ENCODE measurements around the gene MS4A3. TPM values are rescaled to one million over a fixed set of nuclear protein-coding genes. Genes with fewer than 3 reads are reported as not detected.
"Not testable (repeated sequence)": the region's sequence is repeated elsewhere in the genome, so short reads cannot be mapped to it uniquely, and the experiment has no call there.

MS4A3 gene
- total RNA-seq, 1 experiment from 2014 or later: not detected

DNA sequence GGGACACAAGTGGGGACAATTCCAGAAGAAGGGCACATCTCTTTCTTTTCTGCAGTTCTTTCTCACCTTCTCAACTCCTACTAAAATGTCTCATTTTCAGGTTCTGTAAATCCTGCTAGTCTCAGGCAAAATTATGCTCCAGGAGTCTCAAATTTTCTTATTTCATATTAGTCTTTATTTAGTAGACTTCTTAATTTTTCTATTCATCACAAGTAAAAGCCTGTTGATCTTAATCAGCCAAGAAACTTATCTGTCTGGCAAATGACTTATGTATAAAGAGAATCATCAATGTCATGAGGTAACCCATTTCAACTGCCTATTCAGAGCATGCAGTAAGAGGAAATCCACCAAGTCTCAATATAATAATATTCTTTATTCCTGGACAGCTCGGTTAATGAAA lies 31.9 kb downstream of the MS4A3 start, which contains the start of gene MS4A2:
Gene MS4A2, plus strand, starts transcription at position 301 of the 400 bp plus-strand sequence. CDS start 102 bp downstream, outside the sequence.
- no peak for DNase-seq (ENCODE audit: low read depth)

DNA sequence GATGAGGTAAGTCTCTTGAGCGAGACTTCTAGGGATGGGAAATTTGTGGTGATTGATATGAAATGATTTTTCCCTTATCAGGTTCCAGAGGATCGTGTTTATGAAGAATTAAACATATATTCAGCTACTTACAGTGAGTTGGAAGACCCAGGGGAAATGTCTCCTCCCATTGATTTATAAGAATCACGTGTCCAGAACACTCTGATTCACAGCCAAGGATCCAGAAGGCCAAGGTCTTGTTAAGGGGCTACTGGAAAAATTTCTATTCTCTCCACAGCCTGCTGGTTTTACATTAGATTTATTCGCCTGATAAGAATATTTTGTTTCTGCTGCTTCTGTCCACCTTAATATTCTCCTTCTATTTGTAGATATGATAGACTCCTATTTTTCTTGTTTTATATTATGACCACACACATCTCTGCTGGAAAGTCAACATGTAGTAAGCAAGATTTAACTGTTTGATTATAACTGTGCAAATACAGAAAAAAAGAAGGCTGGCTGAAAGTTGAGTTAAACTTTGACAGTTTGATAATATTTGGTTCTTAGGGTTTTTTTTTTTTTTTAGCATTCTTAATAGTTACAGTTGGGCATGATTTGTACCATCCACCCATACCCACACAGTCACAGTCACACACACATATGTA lies 39.1 kb downstream of the MS4A3 start:
- DNase-seq (ENCODE audit: low read depth): no peak

- no peak for DNase-seq (ENCODE audit: low read depth)
These were observed 40.7 kb downstream of the MS4A3 start for GRCh38 chr11:60097189-60097588.

GRCh38 chr11:60098508-60098907 lies 42.0 kb downstream of the MS4A3 start:
- no peak for DNase-seq (ENCODE audit: low read depth)

DNA sequence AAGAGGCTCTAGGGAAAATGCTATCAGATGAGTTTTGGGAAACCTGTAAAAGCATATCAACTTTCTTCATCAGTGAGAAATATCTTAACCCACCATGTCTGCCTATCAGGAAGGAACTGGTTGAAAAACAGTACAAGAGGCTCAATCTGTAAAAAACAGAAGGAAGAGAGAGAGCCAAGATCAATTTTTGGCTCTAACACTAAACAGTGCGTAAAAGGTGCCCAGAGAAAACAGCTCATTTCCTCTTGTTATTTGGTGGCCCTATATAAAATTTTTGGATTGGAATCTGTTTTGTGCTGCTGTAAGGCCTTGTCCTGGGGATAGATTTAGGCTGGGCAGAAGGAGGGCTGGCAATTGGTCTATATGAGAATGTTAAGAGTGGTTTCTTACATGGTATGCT lies 44.1 kb downstream of the MS4A3 start:
- no peak for DNase-seq (ENCODE audit: low read depth)

DNA sequence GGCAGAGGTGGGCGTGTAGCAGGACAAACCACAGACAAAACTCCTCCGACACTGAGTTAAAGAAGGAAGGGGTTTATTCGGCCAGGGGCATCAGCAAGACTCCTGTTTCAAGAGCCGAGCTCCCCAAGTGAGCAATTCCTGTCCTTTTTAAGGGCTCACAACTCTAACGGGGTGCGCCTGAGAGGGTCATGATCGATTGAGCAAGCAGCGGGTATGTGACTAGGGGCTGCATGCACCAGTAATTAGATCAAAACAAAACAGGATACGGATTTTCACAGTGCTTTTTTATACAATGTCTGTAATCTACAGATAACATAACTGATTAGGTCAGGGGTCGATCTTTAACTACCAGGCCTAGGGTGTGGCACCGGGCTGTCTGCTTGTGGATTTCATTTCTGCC lies 44.9 kb downstream of the MS4A3 start:
- not testable (repeated sequence) for DNase-seq (ENCODE audit: low read depth)

DNA sequence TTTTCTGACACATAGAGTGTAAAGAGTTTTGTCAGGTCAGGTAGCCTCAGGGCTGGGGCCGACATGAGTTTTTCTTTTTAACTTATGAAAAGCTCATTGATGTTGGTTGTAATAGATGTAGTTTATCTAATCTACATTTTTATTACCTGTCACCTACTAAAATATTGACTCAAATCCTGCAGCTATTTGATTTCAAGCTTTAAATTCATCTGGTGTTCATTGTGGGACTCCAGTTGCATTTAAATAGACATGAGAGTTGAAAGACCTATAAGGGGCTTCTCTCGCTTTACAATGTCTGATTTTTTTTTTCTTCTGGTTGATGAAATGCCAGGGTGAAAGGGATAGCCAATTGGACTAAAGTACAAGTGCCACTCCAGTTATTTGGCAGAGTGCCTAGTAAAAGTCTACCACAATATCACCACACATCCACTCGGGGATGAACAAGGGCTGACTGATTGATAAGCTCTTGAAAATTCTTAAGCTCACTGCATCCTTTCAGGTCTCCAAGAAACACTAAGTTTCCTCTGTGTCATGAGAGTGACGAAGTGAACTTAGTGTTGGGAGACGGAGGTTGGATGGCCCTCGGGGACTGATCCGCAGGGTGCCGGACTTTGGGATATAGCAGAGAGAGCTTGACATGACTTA lies 48.1 kb downstream of the MS4A3 start:
- DNase-seq (ENCODE audit: low read depth): not testable (repeated sequence)

- not testable (repeated sequence) for DNase-seq (ENCODE audit: low read depth)
These were observed 52.2 kb downstream of the MS4A3 start for GRCh38 chr11:60108631-60109030.

DNA sequence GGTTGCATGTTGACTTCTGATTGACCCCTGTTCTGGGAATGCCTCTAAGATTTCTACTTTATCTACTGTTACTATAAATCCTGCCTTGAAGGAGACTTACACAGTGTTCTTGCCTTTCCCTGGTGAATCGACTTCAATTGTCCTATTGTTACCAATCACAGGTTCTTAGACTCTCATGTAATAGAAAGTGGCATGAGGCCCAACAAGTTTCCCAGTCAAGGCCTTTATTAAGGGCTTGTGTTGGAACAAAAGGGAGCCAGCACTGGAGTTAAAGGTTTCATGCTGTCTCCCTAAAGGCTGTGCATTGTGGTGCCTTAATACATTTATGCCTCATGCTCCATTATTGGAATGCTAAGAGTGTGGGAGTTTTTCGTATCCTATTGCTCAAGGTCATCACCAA lies 55.3 kb downstream of the MS4A3 start:
- DNase-seq (ENCODE audit: low read depth): no peak

DNA sequence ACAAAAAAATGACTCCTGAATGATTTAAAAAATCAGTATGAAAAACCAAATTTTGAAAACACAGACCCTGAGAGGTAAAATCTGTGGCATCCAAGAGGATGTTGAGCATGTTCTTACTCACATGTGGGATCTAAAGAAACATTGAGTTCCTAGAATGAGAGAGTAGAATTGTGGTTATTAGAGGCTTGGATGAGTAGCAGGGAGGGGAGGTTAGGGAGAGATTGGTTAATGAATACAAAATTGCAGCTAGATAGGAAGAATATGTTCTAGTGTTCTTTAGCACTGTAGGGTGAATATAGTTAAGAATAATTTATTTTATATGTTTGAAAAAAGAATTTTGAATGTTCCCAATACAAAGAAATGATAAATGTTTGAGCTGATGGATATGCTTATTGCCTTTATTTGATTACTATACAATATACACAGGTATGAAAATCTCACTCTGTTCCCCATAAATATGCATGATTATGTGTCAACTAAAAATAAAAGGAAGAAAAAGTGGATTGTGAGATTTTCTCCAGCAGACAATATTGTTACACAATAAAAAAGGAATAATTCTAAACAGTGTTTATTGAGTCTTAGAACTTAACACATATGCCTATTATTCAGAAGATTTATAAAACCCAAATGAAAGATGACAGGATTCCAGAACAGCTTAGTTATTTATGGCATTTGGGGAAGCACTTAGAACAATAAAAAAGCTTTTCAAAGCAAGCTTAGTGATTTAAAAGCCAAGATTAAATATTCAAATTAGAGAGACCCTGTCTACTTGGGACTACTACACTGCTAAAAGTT lies 60.7 kb downstream of the MS4A3 start:
- DNase-seq (ENCODE audit: low read depth): peak; percentile 32

GRCh38 chr11:60118338-60118737 lies 61.9 kb downstream of the MS4A3 start:
- no peak for DNase-seq (ENCODE audit: low read depth)

DNA sequence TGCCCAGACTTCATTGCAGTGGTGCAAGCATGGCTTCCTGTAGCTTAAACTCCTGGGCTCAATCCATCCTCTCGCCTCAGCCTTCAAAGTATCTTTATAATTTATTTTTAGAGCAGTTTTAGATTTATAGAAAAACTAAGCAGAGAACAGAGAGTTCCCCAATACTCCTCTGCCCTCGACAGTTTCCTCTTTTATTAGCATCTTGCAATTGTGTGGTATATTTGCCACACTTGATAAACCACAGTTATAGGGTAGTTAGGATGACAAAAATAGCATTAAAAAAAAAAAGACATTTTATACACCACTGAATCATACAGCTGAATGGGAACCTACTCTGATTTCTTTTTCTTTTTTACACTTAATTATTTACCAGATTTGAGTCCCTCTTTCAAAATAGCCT lies 63.2 kb downstream of the MS4A3 start:
- no peak for DNase-seq (ENCODE audit: low read depth)

Other genes starting within 250 kb of the MS4A3 start
- 91.6 and 95.7 TPM in 2 replicates for gene MRPL16, start 245.9 kb upstream of the MS4A3 start, total RNA-seq (2014; rRNA removed; shearing (Covaris generic))
- not detected in 2 replicates for gene CBLIF, start 211.2 kb upstream of the MS4A3 start, total RNA-seq (2014; rRNA removed; shearing (Covaris generic))
- 0.30 and 4.1 TPM in 2 replicates for gene TCN1, start 190.2 kb upstream of the MS4A3 start, total RNA-seq (2014; rRNA removed; shearing (Covaris generic))
- 0.13 TPM in 1 of 2 replicates, not detected in the other for gene OOSP3, start 177.9 kb upstream of the MS4A3 start, total RNA-seq (2014; rRNA removed; shearing (Covaris generic))
- gene OOSP1, start 118.2 kb upstream of the MS4A3 start, total RNA-seq (2014; rRNA removed; shearing (Covaris generic)): not detected in 2 replicates
- not detected in 2 replicates for gene OOSP4A, start 92.6 kb upstream of the MS4A3 start, total RNA-seq (2014; rRNA removed; shearing (Covaris generic))
- 0.23 TPM in 1 of 2 replicates, not detected in the other for gene OOSP4B, start 39.5 kb upstream of the MS4A3 start, total RNA-seq (2014; rRNA removed; shearing (Covaris generic))
- gene OOSP2, start 16.3 kb upstream of the MS4A3 start, total RNA-seq (2014; rRNA removed; shearing (Covaris generic)): not detected in 2 replicates
- not detected in 2 replicates for gene MS4A2, start 32.0 kb downstream of the MS4A3 start, total RNA-seq (2014; rRNA removed; shearing (Covaris generic))
- gene MS4A6A, start 126.4 kb downstream of the MS4A3 start, total RNA-seq (2014; rRNA removed; shearing (Covaris generic)): not detected in 2 replicates
- gene MS4A4E, start 186.5 kb downstream of the MS4A3 start, total RNA-seq (2014; rRNA removed; shearing (Covaris generic)): not detected in 2 replicates
- gene MS4A4A, start 224.0 kb downstream of the MS4A3 start, total RNA-seq (2014; rRNA removed; shearing (Covaris generic)): not detected in 2 replicates